Prostate gland (tissue), 2 donors: ENCODE results near the gene GMPR.

ENCODE experiments used
- CTCF ChIP-seq, 4 experiments: fragments of 200-600 bp in 2 of 4; fragments of 450-650 bp in 2 of 4; sonication (generic) in 2 of 4; IDR thresholded peaks; 1 replicate in 3 of 4; 2 replicates in 1 of 4; pipeline ENCODE4 v1.5.1; 2016 to 2019; ENCODE audit warnings: antibody characterized with exemption in 4 of 4, mild to moderate bottlenecking in 2 of 4, moderate library complexity in 2 of 4
- POLR2AphosphoS5 ChIP-seq: sonication (generic); formaldehyde crosslinking; IDR thresholded peaks from one replicate; pipeline ENCODE4 v1.6.1; 2017; ENCODE audit warnings: antibody characterized with exemption

- TF ChIP-seq CTCF (IDR thresholded peaks at IDR 0.05) (no peak), POLR2AphosphoS5 (no peak)
These were observed 86.3 kb downstream of the GMPR start for GRCh38 chr6:16324606-16325225.
